GM19043 (cell line): ENCODE data around the gene GATA5.

ENCODE experiments used
- ATAC-seq: cut with Tn5 transposase; IDR thresholded peaks from one replicate; pipeline ENCODE4 v1.9.1; 2021; ENCODE audit warnings: low read depth; ENCODE audit not compliant: unreplicated experiment

Gene GATA5

DNA sequence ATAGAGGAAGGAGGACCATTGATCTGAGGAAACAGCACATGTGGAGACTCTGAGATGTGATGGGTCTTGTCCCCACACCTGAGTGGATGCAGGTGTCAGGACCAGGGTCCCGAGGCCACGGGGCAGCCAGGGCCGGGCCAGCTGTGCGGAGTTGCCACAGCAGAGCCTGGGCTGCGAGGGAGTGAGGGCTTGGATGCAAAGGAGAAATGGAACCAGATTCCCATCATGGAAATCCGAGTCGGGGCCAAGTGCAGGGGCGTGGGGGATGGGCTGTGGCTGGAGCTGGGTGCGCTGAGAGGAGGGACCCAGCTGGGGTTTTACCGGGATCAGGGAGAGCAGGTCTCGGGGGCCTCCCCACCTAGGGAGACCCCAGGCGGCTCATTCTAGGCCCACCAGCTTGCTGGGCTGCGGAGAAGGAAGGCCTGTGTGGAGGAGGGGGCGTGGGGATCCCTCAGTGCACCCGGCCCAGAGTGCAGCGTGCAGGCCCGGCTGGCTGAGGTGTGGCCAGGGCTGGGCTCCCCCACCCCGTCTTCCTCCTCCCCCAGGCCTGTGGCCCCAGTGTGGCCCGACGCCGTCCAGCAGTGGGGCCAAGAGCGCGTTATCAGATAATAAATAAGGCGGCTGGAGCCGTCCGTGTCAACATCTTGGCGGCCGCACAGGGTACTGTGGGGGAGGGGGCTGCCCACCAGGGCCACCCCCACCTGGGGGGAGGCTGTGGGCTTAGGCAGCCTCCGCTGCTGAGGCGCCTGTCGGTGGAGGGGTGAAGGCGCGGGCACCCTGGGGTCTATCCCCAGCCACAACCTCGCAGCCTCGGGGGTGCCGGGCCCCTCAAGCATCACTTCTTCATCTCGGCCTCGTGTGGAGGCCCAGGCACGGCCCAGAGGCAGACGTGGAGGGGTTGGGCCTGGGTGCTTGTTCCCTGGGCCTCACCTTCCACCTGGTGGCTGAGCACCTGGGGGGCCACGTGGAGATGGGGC is 17.2 kb downstream of the GATA5 start:
- ATAC-seq = no peak

DNA sequence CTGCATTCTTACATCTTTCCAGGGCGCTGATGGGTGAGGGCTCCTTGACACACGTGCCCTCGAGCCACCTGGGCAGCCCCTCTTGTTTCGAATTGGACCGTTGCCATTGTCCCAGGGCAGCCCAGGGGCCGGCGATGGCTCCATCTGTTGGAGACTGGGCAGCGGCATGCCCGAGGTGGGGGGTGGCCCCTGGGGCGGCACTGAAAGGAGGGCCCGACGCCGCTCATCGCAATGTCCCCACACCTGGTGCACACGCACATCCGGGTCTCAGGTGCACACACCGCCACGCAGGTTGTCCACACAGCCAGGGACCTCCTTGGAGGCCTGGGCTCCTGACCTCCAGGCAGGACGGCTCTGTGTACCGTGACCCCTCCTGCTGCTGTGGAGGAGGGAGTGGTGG is 18.0 kb downstream of the GATA5 start:
- ATAC-seq = no peak

DNA sequence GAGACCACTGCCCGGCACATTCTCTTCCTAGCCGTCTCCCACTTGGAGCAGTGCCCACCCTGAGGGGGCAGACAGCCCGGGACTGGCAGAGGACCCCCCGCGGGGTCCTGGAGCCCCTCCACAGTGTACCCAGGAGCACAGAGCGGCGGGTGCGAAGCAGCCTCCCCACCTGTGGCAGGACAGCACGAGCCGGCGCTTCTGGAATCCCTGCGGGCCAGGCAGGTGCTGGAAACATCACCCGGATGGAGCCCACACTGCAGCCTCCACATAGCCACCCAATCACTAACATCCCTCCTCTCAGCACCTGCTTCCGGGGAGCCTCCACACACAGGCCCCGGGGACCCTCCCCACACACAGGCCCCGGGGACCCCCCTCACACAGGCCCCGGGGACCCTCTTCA is 18.7 kb downstream of the GATA5 start:
- no peak for ATAC-seq

DNA sequence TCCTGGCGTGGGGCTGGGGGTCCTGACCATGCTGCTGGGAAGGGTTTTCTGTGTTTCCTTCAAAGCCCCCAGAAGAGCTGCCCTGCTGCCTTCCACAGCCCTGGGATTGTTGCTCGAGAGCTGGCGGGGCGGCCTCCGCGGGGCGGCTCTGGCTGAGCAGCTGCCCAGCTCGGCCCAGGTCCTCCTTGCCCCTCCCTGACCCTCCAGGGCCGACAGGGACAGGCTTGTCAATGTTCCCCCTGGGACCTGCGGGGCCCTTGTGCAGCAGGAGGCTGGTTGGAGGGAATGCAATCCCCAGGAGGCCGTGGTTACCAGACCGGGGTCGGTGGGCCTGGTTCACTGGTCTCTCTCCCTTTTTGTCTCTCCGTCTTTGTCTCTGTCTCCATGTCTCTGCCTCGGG is 19.9 kb downstream of the GATA5 start:
- no peak for ATAC-seq

DNA sequence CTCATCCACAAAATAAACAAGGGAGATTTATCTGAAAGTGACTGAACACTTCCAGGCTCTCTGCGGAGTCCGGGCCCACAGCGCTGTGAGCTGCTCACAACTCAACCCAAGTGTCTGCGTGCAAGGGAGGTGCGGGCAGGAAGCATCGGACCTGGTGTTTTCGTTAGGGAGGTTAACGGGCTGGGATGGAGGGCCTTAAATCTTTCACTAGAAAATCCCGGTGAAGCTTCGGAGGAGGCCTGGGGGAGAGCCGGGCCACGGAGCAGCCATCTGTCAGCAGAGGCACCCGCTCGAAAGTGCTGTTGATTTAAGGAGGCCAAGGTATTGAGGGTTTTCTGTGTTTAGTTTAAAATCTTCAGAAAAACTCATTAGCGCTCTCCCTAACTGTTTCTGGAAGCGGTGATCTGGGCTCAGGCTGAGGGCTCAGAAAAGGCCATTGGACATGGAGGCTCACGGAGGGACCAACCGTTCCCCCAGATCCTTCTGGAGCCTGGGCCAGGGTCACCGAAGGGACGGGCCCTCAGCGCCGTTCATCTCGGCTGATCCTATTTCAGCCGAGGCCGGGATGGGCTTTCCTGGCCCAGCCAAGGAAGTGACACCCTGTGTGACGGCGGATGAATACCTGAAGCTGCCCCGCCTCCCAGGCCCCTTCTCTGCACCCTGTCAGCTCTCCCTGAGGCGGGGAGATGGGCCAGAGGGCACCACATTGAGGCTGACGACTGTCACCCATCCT is 20.7 kb downstream of the GATA5 start:
- no peak for ATAC-seq

DNA sequence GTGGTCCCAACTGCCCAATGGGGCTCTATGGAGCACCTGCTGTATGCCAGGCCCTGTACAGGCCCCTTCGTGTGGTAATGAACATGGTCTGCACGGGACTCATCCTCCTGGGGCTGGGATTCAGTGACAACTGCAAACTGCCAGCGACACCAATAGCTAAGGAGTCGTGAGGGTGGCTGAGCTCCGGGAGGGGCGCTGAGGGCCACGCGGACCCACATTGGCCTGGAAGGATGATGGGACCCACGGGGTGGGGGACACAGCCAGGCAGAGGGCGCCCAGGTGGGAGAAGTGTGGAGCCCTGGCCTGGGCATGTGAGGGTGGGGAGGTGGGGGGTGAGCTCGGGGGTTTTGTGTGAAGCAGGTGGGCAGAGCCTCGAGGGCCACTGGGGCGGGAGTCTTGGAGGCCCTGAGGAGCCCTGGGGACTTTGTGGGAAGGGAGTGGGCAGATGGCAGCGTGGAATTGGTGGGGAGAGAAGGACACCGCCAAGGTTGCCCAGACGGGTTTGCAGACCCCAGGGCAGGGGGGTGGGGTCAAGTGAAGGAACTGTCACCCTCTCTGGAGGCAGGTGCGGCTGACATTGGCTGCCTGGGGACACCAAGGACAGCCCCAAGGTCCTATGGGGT is 22.5 kb downstream of the GATA5 start:
- ATAC-seq = no peak

DNA sequence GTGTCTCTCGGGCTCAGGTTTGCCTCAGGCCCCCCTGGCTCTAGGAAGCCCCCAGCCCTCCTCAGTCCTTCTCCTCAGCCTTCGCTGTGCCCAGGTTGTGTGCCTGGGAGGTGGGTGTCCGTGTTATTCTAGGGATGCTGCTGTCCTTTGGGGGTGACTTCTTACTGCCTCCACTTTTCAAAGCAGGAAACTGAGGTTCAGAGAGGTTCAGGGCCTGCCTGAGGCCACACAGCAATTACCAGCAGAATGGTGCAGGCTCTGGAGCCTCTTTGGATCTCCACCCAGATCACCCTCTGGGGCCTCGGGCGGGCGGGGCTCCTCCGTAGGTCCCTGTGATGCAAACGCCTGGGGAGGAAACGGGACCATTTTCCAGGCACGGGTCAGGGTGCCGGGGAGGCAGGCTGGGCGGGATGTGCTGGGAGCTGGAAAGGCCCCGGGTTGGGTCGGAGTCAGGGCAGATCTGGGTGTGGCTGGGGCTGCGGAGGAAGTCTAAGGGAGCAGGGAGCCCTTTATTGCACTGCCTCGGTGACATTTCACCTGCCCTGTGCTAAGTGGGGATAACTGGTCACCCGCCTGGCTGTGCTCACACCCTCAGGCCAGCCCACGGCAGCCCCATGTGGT is 23.2 kb downstream of the GATA5 start:
- no peak for ATAC-seq

DNA sequence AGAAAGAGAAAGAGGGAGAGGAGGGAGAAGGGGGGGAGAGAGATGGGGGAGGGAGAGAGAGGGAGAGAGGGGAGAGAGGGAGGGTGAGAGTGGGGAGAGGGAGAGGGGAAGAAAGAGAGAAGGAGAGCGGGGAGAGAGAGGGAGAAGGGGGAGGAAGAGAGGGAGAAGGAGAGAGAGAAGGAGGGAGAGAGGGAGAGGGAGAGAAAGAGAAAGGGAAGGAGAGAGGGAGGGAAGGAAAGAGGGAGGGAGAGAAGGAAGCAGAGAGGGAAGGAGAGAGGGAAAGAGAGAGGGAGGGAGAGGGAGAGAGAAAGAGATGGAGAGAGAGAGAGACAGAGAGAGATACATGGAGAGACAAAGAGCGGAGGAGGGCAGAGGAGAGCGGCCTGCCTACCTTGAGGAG is 23.8 kb downstream of the GATA5 start:
- no peak for ATAC-seq

DNA sequence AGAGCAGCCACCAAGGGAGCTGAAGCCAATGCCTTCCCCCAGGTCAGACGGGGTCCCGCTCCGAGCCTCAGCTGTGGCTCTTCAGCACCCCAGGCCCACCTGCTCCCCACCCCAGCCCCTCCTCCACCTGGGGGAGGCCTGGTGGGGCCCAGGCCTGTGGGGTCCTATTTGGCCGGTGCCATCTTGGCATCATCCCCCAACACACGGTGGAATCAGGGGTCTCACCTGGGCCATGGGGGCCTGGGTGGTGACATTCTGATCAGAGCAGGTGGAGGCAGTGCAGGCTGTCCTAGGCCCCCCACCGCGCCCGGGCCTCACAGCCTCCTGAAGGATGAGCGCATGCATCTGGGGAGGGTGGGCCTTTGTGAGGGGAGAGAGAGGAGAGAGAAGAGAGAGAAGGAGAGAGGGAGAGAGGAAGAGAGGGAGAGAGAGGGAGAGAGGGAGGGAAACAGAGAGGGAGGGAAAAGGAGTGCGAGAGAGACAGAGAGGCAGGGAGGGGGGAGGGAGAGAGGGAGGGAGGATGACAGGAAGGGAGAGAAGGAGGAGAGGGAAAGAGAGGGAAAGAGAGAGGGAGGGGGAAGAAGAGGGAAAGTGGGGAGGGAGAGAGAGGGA is 24.5 kb downstream of the GATA5 start:
- no peak for ATAC-seq

DNA sequence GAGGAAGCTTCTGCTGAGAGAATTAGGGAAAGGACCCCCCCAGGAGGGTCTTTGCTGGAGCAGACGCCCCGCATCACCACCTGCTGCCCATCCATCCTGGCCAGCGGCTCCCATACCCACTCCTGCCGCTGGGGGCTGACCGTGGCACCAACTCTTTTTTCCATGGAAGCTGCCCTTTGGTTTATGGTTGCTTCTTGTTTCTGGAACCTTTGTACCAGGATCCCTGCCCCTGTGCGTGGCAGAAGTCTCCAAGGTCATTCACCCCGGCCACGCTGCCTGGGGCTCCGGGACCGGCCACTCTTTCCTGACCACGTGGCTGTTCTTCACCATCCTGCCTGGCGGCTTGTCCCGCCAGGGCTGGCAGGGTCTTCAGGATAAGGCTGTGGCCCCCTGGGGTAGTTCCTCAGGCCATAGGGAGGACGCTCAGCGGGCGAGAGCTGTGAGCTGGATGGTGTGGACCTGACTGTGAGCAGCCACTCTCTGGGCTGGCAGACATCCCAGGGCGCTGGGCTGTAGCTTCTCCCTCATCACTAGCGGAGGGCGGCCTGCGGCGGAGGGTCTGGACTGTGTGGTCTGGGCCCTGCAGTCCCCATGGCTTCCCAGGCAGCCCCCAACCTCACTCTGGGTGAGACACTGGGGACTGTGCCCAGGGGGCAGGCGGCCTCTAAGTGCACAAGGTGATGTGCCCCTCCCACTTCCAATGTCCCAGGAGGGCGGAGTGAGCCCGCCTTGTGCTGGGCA is 25.7 kb downstream of the GATA5 start:
- ATAC-seq = no peak

DNA sequence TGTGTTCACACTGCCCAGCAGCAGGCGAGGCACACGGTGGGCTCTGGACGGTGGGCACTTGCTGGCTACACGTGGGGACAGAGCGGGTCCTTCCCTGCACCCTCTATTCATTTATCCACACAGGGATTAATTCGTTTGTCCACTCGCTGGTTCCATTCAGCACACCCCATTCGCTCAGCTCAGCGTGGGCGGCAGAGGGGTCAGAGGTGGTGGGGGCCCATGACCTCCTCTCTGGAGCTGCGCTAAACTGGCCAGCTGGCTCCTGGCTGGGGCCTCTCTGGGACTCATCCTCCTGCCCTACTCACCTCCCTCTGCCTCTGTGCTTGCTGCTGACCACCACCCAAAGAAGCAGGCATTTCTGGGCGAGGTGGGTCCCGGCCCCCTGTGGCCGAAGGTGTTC is 27.0 kb downstream of the GATA5 start:
- no peak for ATAC-seq

DNA sequence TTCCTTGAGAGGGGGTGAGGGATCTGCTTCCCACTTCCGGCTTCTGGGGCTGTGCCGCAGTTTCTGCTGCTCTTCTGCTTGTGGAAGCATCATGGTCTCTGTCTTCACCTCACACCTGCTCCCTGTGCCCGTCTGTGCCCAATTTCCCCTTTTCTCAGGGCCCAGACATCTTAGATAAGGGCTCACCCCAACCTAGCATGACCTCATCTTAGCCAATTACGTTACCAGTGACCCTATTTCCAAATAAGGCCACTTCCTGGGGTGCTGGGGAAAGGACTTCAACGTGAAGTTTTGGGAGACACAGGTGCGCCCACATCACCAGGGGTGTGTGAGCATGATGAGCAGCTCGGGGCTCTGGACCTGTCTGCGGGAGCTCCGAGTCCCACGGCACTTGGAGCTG is 27.8 kb downstream of the GATA5 start:
- ATAC-seq = no peak

DNA sequence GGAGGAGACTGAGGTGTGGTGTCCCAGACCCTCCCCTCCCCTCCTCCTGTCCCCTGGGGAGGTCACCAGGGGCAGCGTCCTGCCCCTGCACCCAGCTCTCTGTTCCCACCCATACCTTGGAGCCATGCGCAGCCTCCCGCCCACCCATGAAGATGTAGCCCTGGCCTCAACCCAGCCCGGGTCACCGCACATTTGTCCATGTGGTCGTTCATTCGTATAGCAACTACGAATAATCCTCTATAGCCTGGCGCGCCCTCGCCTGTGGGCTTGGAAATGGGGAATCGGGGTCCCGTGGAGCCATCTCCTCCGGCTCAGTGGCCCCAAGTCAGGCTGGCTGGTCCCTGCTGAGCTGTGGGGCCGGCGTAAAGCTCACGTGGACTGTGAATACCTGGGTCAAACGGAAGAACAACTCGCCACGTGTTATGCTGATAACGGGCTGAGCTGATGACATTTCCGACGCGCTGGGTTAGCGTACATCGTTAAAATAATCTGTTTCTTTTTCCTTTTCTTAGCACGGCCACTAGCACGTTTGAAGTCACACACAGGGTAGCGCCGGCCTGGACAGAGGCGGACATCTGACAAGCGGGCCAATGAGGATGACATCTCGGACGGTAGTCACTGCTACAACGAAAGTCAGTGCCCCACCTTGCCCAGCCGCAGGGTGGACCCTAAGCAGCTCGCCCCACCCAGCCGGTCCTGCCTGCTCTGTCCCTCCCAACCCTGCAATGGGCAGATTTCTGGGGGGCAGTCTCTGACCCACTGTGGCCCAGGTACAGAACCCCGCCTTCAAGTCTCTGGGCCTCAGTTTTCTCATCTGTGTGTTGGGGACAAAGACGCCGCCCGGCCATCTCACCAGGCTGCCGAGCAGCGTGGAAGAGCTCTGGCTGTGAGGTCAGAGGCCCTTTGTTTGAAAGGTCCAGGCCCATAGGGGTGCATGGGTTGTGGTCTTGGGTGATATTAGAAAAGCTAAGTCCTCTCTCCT is 28.6 kb downstream of the GATA5 start:
- ATAC-seq = no peak

DNA sequence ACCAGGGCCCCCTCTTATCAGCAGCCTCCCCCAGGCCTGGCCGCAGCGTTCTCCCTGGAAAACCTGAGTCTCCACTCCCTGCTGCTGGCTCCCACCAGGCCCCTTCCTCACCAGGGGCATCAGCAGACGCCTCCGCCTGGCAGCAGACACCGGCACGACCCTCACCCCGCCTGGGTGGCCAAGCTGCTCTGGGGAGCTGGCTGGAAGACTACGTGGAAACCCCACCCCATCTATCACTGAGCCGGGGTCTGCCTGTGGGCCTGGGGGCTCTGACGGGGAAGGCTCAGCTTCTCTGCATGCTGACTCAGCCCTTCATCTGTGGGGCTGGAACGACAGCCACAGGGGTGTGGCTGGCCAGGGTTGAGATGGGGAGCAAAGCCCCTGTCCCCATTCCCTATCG is 29.3 kb downstream of the GATA5 start:
- ATAC-seq = no peak

DNA sequence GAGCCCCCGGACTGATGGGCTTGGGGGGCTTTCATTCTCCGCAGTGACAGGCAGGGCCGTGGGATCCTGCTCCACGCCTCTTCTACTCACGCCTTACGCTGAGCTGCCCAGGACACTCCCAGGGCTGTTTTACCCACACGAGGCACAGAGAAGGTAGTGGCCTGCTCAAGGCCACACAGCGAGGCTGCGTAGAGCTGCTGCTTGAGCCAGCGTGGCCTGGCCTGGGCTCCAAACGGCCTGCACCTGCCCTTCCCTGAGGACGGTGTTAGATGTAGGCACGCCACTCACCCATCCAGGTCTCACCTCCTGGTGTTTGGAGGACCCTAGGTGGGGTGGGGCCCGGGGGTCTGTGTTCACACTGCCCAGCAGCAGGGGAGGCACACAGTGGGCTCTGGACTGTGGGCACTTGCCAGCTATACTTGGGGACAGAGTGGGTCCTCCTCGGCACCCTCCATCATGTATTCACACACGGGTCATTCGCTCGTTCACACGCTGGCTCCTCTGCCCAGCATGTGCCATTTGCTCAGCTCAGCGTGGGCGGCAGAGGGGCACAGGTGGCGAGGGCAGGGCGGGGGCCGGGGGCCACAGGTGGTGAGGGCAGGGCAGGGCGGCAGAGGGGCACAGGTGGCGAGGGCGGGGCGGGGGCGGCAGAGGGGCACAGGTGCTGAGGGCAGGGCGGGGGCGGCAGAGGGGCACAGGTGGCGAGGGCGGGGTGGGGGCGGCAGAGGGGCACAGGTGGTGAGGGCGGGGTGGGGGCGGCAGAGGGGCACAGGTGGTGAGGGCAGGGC is 30.0 kb downstream of the GATA5 start:
- ATAC-seq = no peak

DNA sequence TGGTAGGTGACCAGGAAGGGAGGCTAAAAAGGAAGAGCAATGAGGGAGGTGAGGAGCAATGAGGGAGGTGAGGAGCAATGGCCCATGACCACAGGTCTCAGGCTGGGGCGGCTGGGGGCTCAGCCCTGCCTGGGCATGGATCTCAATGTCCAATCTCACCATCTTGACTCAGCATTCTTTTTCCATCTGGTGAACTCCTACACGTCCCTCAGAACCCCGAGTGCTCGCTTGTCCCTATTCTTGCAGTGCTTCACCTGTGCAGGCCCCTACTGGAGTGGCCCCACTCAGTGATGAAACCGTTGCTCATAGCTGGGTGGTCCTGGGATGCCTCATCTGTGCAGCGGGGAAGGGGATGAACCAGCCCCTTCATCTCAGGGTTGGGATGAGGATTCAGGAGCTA is 31.5 kb downstream of the GATA5 start:
- ATAC-seq = no peak

DNA sequence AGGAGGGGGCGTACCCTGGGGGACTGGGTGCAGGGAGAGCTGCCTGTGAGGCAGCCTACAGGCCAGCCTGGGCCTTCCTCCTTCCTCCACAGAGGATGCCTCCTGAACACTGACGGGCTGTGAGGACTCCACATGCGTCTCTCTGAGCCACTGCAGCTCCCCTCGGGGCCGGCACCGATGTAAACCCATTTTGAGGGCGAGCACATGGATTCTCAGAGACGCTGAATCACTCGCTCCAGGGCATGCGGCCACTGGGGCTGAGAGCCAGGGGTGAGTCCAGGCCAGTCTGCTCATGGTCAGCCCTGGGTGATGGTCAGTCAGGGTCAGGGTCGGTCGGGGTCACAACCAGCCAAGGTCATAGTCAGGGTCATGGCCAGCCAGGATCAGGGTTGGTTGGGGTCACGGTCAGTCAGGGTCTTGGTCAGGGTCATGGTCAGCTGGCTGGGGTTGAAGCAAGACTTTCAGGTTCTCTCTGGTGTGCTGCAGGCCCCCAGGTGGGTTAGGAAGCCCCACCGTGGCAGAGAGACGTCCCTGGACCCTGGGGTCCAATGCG is 33.7 kb downstream of the GATA5 start:
- ATAC-seq = no peak

DNA sequence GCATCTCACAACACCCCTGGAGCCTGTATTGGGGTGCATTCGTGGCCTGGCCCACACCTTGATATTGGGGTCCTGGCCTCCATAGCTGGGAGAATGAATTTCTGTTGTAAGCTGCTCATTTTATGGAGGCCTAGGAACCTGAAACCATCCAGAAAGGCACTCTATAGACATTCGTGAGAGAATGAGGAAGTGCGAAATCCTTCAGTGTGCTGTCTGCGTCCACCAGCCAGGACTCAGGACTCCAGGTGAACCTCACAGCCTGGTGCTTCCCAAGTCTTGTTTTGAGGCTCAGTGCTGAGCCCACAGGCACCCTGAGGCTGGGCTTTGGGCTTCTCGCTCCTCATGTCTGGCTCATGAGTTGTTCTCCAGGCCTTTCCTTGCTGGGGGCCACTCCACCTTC is 36.6 kb downstream of the GATA5 start:
- no peak for ATAC-seq
